ENCODE results near the gene SHE.

GRCh38 chr1:154466921-154467417 lies 35.2 kb downstream of the SHE start:
- TF ChIP-seq, protein P1, sequence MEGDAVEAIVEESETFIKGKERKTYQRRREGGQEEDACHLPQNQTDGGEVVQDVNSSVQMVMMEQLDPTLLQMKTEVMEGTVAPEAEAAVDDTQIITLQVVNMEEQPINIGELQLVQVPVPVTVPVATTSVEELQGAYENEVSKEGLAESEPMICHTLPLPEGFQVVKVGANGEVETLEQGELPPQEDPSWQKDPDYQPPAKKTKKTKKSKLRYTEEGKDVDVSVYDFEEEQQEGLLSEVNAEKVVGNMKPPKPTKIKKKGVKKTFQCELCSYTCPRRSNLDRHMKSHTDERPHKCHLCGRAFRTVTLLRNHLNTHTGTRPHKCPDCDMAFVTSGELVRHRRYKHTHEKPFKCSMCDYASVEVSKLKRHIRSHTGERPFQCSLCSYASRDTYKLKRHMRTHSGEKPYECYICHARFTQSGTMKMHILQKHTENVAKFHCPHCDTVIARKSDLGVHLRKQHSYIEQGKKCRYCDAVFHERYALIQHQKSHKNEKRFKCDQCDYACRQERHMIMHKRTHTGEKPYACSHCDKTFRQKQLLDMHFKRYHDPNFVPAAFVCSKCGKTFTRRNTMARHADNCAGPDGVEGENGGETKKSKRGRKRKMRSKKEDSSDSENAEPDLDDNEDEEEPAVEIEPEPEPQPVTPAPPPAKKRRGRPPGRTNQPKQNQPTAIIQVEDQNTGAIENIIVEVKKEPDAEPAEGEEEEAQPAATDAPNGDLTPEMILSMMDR (IDR thresholded peaks at IDR 0.05) = peak in 1 of 3 donors; percentile 28
- TF ChIP-seq EP300 (IDR thresholded peaks at IDR 0.05) (no peak), POLR2A (IDR thresholded peaks at IDR 0.05) (no peak)
